ENCODE results near the gene BCAS1. TPM values are rescaled to one million over a fixed set of nuclear protein-coding genes. Genes with fewer than 3 reads are reported as not detected.

BCAS1 gene
- total RNA-seq, 1 donor from 2014 or later, result 2.8 TPM

- H3K36me3 ChIP-seq, result no peaks in the 10 kb centered on the region
- no peak overlapping the region for H3K27ac ChIP-seq
- peaks cover 4% of the 10 kb centered on the region for H3K27me3 ChIP-seq (ENCODE audit: low read depth)
- no peaks in the 10 kb centered on the region for H3K9me3 ChIP-seq
- no peak for ATAC-seq
- H3K4me3 ChIP-seq, result no peak overlapping the region
- TF ChIP-seq CTCF (IDR thresholded peaks at IDR 0.05), result no peak
- no peak for DNase-seq
- intact Hi-C loops (cut with DNase I), result no loop called here
- no peaks in the 10 kb centered on the region for H3K4me1 ChIP-seq
Observed at GRCh38 chr20:54088430-54088829, 18.0 kb upstream of the BCAS1 start.

- ATAC-seq (no peak), DNase-seq (no peak)
- Histone ChIP-seq H3K9me3 (no peaks in the 10 kb centered on the region), H3K27me3 (ENCODE audit: low read depth) (no peaks in the 10 kb centered on the region), H3K4me3 (no peak overlapping the region), H3K27ac (no peak overlapping the region), H3K4me1 (no peaks in the 10 kb centered on the region), H3K36me3 (no peaks in the 10 kb centered on the region)
- intact Hi-C loops (cut with DNase I), result no loop called here
- no peak for TF ChIP-seq CTCF (IDR thresholded peaks at IDR 0.05)
Observed at GRCh38 chr20:54086507-54087039, 16.2 kb upstream of the BCAS1 start.

DNA sequence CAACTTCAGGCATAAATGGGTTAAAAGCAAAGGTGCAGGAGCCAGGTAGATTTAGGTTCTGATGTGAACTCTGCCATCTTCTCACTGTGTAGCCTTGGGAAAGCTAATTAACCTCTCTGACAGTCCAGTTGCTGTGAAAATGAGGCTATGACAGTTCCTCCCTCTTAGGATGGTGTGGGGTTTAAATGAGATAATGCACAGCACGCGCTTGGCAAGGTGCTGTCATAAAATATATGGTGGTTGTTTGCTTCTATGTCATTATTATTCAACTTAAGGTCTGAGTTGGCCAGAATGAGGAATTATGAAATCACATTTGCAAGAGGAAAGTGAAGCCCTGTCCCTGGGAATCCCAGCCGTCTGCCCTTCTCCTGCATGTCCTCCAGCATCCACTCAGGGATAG, 15.5 kb upstream of the BCAS1 start:
- H3K27ac ChIP-seq, result no peak overlapping the region
- no peaks in the 10 kb centered on the region for H3K4me1 ChIP-seq
- ATAC-seq (no peak), DNase-seq (no peak)
- no peaks in the 10 kb centered on the region for H3K9me3 ChIP-seq
- intact Hi-C loops (cut with DNase I), result no loop called here
- no peak for TF ChIP-seq CTCF (IDR thresholded peaks at IDR 0.05)
- no peaks in the 10 kb centered on the region for H3K27me3 ChIP-seq (ENCODE audit: low read depth)
- no peaks in the 10 kb centered on the region for H3K36me3 ChIP-seq
- no peak overlapping the region for H3K4me3 ChIP-seq

GRCh38 chr20:54085425-54085824, 15.0 kb upstream of the BCAS1 start:
- H3K9me3 ChIP-seq, result no peaks in the 10 kb centered on the region
- intact Hi-C loops (cut with DNase I), result no loop called here
- no peak for TF ChIP-seq CTCF (IDR thresholded peaks at IDR 0.05)
- H3K27ac ChIP-seq, result no peak overlapping the region
- DNase-seq (no peak), ATAC-seq (no peak)
- no peaks in the 10 kb centered on the region for H3K36me3 ChIP-seq
- no peak overlapping the region for H3K4me3 ChIP-seq
- H3K4me1 ChIP-seq, result no peaks in the 10 kb centered on the region
- no peaks in the 10 kb centered on the region for H3K27me3 ChIP-seq (ENCODE audit: low read depth)

GRCh38 chr20:54084727-54085388, 14.5 kb upstream of the BCAS1 start:
- no peak for TF ChIP-seq CTCF (IDR thresholded peaks at IDR 0.05)
- H3K27me3 ChIP-seq (ENCODE audit: low read depth), result no peaks in the 10 kb centered on the region
- no peak overlapping the region for H3K27ac ChIP-seq
- DNase-seq, result no peak
- no peak overlapping the region for H3K4me3 ChIP-seq
- intact Hi-C loops (cut with DNase I), result no loop called here
- H3K4me1 ChIP-seq, result no peaks in the 10 kb centered on the region
- ATAC-seq, result peak in 1 of 2 donors; percentile 40
- no peaks in the 10 kb centered on the region for H3K9me3 ChIP-seq
- H3K36me3 ChIP-seq, result no peaks in the 10 kb centered on the region
